Smooth muscle cell (in vitro differentiated cells): ENCODE measurements around the gene KRT81. TPM values are rescaled to one million over a fixed set of nuclear protein-coding genes. Genes with fewer than 3 reads are reported as not detected.
"Not testable (repeated sequence)": the region's sequence is repeated elsewhere in the genome, so short reads cannot be mapped to it uniquely, and the experiment has no call there.

Experiments used
- DNase-seq: peaks from one replicate; lab custom pipeline; 2025; ENCODE audit not compliant: unreplicated experiment; lab: John Stamatoyannopoulos, UW
- H2AFZ ChIP-seq: fragments of 200-600 bp; sonication (generic); 2 replicates; pipeline ENCODE4 v1.6.0; 2016; ENCODE audit warnings: antibody characterized with exemption, low read depth, mild to moderate bottlenecking
- H3F3A ChIP-seq: fragments of 200-600 bp; sonication (generic); 2 replicates; pipeline ENCODE4 v1.6.0; 2017; ENCODE audit warnings: antibody characterized with exemption, low read depth
- H3K27ac ChIP-seq: fragments of 200-600 bp; sonication (generic); 2 replicates; pipeline ENCODE4 v1.5.1; 2016; ENCODE audit warnings: low read depth, mild to moderate bottlenecking
- H3K27me3 ChIP-seq: fragments of 200-600 bp; sonication (generic); 2 replicates; pipeline ENCODE4 v1.6.1; 2016; ENCODE audit warnings: low read depth, mild to moderate bottlenecking
- H3K36me3 ChIP-seq: fragments of 200-600 bp; sonication (generic); 2 replicates; pipeline ENCODE4 v1.5.1; 2016; ENCODE audit warnings: low read depth
- H3K4me1 ChIP-seq: fragments of 200-600 bp; sonication (generic); 2 replicates; pipeline ENCODE4 v1.5.1; 2016; ENCODE audit warnings: low read depth
- H3K4me2 ChIP-seq: fragments of 200-600 bp; sonication (generic); 2 replicates; pipeline ENCODE4 v1.6.0; 2016; ENCODE audit warnings: mild to moderate bottlenecking
- H3K4me3 ChIP-seq: fragments of 200-600 bp; sonication (generic); 2 replicates; pipeline ENCODE4 v1.5.1; 2016; ENCODE audit warnings: mild to moderate bottlenecking
- H3K79me2 ChIP-seq: fragments of 200-600 bp; sonication (generic); 2 replicates; pipeline ENCODE4 v1.6.0; 2016; ENCODE audit warnings: low read depth, mild to moderate bottlenecking
- H3K9ac ChIP-seq: fragments of 200-600 bp; sonication (generic); 2 replicates; pipeline ENCODE4 v1.6.0; 2016; ENCODE audit warnings: low read depth
- H3K9me3 ChIP-seq: fragments of 200-600 bp; sonication (generic); replicated peaks from 2 replicates; pipeline ENCODE4 v1.5.1; 2016; ENCODE audit warnings: low read depth
- H4K20me1 ChIP-seq: fragments of 200-600 bp; sonication (generic); 2 replicates; pipeline ENCODE4 v1.6.0; 2016; ENCODE audit warnings: low read depth
- WGBS: methylation state at CpG from one replicate; pipeline ENCODE4 v1.1.7; 2016; ENCODE audit warnings: low lambda C conversion rate; 5-methylcytosine and 5-hydroxymethylcytosine counted together
- polyA plus RNA-seq: library from polyadenylated mRNA; unstranded; fragments of >200 nt; fragmentation: Nextera tagmentation; extraction: Ambion mirVana; gene quantifications from 2 replicates; pipeline ENCODE4 v1.2.1, GENCODE V29; 2016
- total RNA-seq: library from RNA; depleted of rRNA; stranded (reverse); fragments of >200 nt; gene quantifications from 2 replicates; pipeline ENCODE4 v1.2.3, GENCODE V29; 2014
- TF ChIP-seq, protein P1 (sequence below): fragments of 200-600 bp; sonication (generic); IDR thresholded peaks from 2 replicates; pipeline ENCODE4 v1.5.1; 2017; ENCODE audit warnings: borderline replicate concordance, mild to moderate bottlenecking, antibody characterized with exemption; ENCODE audit not compliant: insufficient read depth, poor library complexity, severe bottlenecking

The KRT81 gene
- total and polyA plus RNA-seq, 2 experiments from 2014 or later, result 0.49 to 1.4 TPM

DNA sequence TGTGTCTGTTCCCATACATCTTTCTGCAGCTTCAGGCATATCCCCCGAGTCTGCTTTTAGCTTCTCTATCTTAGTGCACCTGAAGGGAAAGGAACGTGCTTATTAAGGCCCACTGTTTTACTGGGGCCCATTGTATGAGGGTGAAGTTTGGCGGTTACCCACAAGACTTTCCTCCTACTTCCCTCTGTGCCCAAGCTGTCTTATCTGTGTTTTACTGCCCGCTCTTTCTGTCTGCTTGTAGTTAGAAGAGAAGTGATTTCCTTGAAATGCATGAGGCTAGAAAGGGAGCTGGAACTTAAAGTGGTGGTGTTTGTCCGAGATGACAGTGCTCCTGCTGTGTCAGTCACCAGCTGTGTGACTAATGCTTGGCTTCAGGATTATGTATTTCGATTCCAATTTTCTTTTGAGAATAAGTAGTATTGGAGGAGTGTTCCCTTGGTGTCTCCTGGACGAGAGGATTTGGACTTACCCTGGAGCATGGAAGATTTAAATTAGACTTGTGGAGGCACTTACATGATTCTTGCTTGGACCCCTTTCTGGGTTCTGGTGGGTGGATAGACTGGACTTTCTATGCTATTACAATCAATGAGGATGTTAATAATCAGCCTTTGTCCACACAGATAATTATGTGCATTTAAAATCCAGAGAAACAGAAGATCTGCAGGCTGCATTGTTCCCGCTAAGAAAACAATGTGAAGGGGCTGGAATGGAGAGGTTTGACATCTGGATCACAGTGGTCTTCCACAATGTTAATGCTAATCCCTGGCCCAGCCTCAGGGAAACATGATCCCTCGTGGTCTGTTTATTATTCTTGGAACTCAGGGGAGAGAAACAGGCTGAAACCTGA is 30.8 kb downstream of the KRT81 start:
- Histone ChIP-seq H3K9me3 (no peaks in the 10 kb centered on the region), H3F3A (no peaks in the 10 kb centered on the region), H3K4me2 (no peak overlapping the region), H4K20me1 (no peaks in the 10 kb centered on the region), H2AFZ (no peak overlapping the region), H3K79me2 (no peaks in the 10 kb centered on the region), H3K4me1 (no peaks in the 10 kb centered on the region), H3K36me3 (no peaks in the 10 kb centered on the region), H3K27ac (no peak overlapping the region), H3K27me3 (peaks cover 63% of the 10 kb centered on the region), H3K4me3 (no peak overlapping the region), H3K9ac (no peak overlapping the region)
- WGBS, result 74% methylated on average over 9 of the region's 9 CpGs
- no peak for DNase-seq
- TF ChIP-seq, protein P1, sequence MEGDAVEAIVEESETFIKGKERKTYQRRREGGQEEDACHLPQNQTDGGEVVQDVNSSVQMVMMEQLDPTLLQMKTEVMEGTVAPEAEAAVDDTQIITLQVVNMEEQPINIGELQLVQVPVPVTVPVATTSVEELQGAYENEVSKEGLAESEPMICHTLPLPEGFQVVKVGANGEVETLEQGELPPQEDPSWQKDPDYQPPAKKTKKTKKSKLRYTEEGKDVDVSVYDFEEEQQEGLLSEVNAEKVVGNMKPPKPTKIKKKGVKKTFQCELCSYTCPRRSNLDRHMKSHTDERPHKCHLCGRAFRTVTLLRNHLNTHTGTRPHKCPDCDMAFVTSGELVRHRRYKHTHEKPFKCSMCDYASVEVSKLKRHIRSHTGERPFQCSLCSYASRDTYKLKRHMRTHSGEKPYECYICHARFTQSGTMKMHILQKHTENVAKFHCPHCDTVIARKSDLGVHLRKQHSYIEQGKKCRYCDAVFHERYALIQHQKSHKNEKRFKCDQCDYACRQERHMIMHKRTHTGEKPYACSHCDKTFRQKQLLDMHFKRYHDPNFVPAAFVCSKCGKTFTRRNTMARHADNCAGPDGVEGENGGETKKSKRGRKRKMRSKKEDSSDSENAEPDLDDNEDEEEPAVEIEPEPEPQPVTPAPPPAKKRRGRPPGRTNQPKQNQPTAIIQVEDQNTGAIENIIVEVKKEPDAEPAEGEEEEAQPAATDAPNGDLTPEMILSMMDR, result no peak

DNA sequence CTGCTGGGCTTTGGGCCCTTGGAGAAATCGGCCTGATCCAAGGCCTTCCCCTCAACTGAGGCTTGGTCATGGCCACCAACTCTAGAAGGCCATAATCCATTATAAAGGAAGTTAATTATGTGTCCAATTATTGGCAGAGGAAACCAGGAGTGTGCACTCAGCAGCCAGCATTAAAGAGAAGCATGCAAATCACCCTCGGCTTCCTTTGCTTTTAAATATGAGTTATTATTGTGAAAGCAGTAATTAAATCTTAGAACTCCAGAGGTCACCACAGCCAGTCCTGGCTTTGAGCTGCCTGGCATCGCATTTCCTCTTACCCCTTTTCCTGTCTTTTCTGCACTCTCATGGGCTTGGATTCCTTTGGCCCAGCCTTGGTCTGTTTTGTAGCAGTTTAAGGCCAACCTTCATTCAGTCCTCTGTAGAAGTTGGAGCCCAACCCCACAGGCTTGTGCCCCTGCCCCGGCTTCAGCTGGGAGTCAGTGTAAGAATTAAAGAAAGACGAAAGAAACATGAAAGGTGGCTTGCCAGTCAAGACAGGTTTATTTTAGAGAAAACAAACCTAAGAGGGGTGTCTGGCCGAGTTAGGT is 31.6 kb downstream of the KRT81 start:
- DNase-seq, result no peak

DNA sequence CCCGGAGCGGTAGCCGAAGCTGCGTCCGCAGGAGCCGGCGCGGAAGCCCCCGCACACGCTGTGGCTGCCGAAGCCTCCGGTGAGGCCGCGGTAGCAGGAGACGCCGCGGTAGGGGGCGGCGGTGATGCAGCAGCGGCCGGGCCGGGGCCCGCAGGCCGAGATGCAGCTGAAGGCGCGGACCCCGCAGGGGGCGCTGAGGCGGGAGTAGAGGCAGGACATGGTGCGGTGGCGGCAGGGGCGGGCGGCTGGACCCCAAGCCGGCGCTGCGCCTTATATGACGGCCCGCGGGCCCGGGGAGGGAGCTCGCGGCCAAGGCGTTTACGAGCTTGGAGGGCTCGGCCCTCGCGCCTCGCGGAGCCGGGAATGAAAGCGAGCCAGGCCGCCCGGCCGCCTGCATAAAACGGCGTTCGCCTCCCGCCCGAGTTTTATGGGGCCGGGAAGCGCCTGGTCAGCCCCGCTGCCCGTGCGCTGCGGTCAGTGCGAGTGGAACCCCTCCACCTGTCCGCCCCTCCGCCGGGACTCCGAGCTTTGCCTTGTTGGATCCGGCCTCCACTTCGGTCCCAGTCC is 32.9 kb downstream of the KRT81 start:
- H3K4me2 ChIP-seq, result peak overlapping the region; percentile 66
- peaks cover 84% of the 10 kb centered on the region for H3K27me3 ChIP-seq
- no peaks in the 10 kb centered on the region for H3K79me2 ChIP-seq
- TF ChIP-seq, protein P1, result peak; percentile 7
- H3F3A ChIP-seq, result no peaks in the 10 kb centered on the region
- H2AFZ ChIP-seq, result no peak overlapping the region
- no peaks in the 10 kb centered on the region for H3K4me1 ChIP-seq
- 22% methylated on average over 49 of the region's 72 CpGs for WGBS
- no peaks in the 10 kb centered on the region for H3K36me3 ChIP-seq
- no peak overlapping the region for H3K4me3 ChIP-seq
- H3K9ac ChIP-seq, result no peak overlapping the region
- no peak overlapping the region for H3K27ac ChIP-seq
- no peaks in the 10 kb centered on the region for H4K20me1 ChIP-seq
- no peak for DNase-seq
- no peaks in the 10 kb centered on the region for H3K9me3 ChIP-seq

More for the DNA sequence above, 31.6 kb downstream of the KRT81 start:
- 88% methylated on average over 6 of the region's 6 CpGs for WGBS
- no peaks in the 10 kb centered on the region for H4K20me1 ChIP-seq
- TF ChIP-seq, protein P1, result no peak
- no peak overlapping the region for H3K4me3 ChIP-seq
- H3F3A ChIP-seq, result no peaks in the 10 kb centered on the region
- H3K27ac ChIP-seq, result no peak overlapping the region
- no peaks in the 10 kb centered on the region for H3K4me1 ChIP-seq
- H3K27me3 ChIP-seq, result peaks cover 71% of the 10 kb centered on the region
- H3K79me2 ChIP-seq, result no peaks in the 10 kb centered on the region
- H3K9me3 ChIP-seq, result no peaks in the 10 kb centered on the region
- H3K9ac ChIP-seq, result no peak overlapping the region
- H2AFZ ChIP-seq, result no peak overlapping the region
- no peaks in the 10 kb centered on the region for H3K36me3 ChIP-seq
- no peak overlapping the region for H3K4me2 ChIP-seq

DNA sequence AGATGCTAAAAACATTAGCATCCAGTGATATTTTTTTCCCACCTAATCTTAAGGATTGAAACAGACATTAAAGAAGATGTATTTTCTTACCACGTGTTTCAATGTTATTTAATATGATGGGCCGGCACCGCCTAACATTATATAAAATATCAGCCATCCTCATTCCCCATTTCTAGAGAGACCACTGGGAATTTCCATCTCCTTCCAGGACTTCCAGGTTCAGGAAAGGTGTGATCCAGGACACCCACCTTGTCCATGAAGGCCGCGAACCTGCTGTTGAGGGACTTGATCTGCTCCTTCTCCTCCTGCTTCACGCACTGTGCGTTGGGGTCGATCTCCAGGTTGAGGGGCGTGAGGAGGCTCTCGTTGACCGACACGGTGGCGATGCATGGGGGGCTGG is 33.4 kb downstream of the KRT81 start:
- not testable (repeated sequence) for H3K4me2 ChIP-seq, H3K9me3 ChIP-seq, H3K79me2 ChIP-seq, H3F3A ChIP-seq, H3K27ac ChIP-seq, H3K36me3 ChIP-seq, H3K4me1 ChIP-seq, H4K20me1 ChIP-seq, H3K4me3 ChIP-seq, H2AFZ ChIP-seq, H3K9ac ChIP-seq, DNase-seq
- WGBS, result 62% methylated on average over 13 of the region's 13 CpGs
- peaks cover 86% of the 10 kb centered on the region for H3K27me3 ChIP-seq
